ENCODE results near the gene MAP3K2. TPM values are rescaled to one million over a fixed set of nuclear protein-coding genes. Genes with fewer than 3 reads are reported as not detected.

The MAP3K2 gene
- total and polyA plus RNA-seq, 10 of the 15 experiments (the other 5 are each of a cell fraction or from before 2014, with no cell fraction given) = 2.7 to 39.6 (median 16.1) TPM

DNA sequence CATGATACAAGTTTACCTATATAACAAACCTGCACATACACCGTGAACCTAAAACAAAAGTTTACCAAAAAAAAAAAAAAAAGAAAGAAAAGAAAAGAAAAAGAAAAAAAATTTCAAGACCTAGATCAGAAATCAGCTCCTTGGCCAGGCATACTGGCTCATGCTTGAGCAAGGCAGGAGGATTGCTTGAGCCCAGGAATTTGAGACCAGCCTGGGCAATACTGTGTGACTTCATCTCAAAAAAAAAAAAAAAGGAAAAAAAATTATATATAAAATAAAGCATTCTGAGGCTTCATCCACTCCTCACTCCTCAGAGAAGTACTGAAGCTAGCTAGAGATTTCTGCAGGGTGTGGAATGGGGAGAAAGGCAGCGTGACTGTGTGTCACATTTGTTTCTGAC, 18.7 kb upstream of the MAP3K2 start (continued):
- TF ChIP-seq ZNF384 (IDR thresholded peaks at IDR 0.05; ENCODE audit: borderline replicate concordance, low read depth, low read length) = no peak
- TF ChIP-seq, protein P1, sequence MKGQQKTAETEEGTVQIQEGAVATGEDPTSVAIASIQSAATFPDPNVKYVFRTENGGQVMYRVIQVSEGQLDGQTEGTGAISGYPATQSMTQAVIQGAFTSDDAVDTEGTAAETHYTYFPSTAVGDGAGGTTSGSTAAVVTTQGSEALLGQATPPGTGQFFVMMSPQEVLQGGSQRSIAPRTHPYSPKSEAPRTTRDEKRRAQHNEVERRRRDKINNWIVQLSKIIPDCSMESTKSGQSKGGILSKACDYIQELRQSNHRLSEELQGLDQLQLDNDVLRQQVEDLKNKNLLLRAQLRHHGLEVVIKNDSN (IDR thresholded peaks at IDR 0.05; ENCODE audit: borderline replicate concordance, extremely low read length, insufficient read depth, low read depth, low read length) = no peak
- no peak for TF ChIP-seq CREB1 (IDR thresholded peaks at IDR 0.05; ENCODE audit: low read depth)
- no peak for TF ChIP-seq FOS (IDR thresholded peaks at IDR 0.05; ENCODE audit: borderline replicate concordance, extremely low read depth, insufficient read length)

DNA sequence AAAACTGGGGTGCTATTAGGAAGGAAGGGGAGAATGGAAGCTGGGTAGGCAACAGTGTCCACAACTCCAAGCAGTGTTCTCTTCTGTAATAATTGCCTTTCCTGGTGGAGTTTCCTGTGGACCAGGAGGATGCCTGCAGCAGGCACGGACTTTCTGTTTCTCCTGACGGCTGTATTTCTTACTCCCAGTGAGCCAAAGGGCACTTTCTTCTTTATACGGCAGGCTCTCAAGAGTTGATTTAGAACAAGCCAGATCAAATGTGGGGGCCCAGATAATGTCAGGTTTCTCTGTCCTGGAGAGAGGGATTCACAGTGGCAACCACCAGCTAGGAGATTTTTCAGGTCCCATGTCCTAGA, 17.5 kb upstream of the MAP3K2 start:
- ChIA-PET CTCF (no interaction called here), POLR2A (interaction anchor here (1.8 kb wide), 1 partner anchor 17 kb away, joined by 4 read pairs; no protein-coding TSS in a partner anchor), SMC1A (ENCODE audit: uncharacterized antibody, unreplicated experiment) (no interaction called here), RAD21 (ENCODE audit: unreplicated experiment) (no interaction called here)
- Histone ChIP-seq H3K9ac (ENCODE audit: control insufficient read depth, insufficient read depth, low read length) (no peak overlapping the region), H3K27me3 (replicated peaks in 1 of 2; ENCODE audit: control insufficient read depth in 2 of 2, insufficient read depth in 2 of 2, low read length in 1 of 2) (no peaks in the 10 kb centered on the region), H4K20me1 (ENCODE audit: control insufficient read depth, insufficient read depth) (no peaks in the 10 kb centered on the region), H3K27ac (ENCODE audit: control insufficient read depth, insufficient read depth) (no peak overlapping the region), H2AFZ (ENCODE audit: control insufficient read depth, low read depth, low read length) (no peak overlapping the region), H3K4me2 (ENCODE audit: control insufficient read depth, insufficient read depth) (no peak overlapping the region), H3K79me2 (ENCODE audit: control insufficient read depth, insufficient read depth, low read length) (no peaks in the 10 kb centered on the region), H3K4me1 (ENCODE audit: control insufficient read depth, insufficient read depth, low read length) (peaks cover 12% of the 10 kb centered on the region), H3K36me3 (ENCODE audit: control insufficient read depth in 2 of 2, insufficient read depth in 2 of 2, low read length in 1 of 2) (no peaks in the 10 kb centered on the region), H3K4me3 (no peak overlapping the region), H3K9me3 (replicated peaks; ENCODE audit: control insufficient read depth, insufficient read depth, low read length) (no peaks in the 10 kb centered on the region)
- no peak for TF ChIP-seq MEF2B (IDR thresholded peaks at IDR 0.05; ENCODE audit: partially characterized antibody, poor library complexity, severe bottlenecking)
- TF ChIP-seq SP1 (IDR thresholded peaks at IDR 0.05; ENCODE audit: low read depth, low read length) = no peak
- TF ChIP-seq POLR2AphosphoS5 (IDR thresholded peaks at IDR 0.05; ENCODE audit: low read length) = no peak
- TF ChIP-seq JUND (IDR thresholded peaks at IDR 0.05; ENCODE audit: low read depth, low read length) = no peak
- TF ChIP-seq CREM (IDR thresholded peaks at IDR 0.05; ENCODE audit: low read depth) = no peak
- no peak for TF ChIP-seq NFYA (IDR thresholded peaks at IDR 0.05; ENCODE audit: borderline replicate concordance, low read depth, low read length)
- TF ChIP-seq, protein P2, sequence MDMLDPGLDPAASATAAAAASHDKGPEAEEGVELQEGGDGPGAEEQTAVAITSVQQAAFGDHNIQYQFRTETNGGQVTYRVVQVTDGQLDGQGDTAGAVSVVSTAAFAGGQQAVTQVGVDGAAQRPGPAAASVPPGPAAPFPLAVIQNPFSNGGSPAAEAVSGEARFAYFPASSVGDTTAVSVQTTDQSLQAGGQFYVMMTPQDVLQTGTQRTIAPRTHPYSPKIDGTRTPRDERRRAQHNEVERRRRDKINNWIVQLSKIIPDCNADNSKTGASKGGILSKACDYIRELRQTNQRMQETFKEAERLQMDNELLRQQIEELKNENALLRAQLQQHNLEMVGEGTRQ (IDR thresholded peaks at IDR 0.05; ENCODE audit: borderline replicate concordance, low read depth, low read length) = no peak
- no peak for TF ChIP-seq HDGF (IDR thresholded peaks at IDR 0.05)
- TF ChIP-seq, protein P3, sequence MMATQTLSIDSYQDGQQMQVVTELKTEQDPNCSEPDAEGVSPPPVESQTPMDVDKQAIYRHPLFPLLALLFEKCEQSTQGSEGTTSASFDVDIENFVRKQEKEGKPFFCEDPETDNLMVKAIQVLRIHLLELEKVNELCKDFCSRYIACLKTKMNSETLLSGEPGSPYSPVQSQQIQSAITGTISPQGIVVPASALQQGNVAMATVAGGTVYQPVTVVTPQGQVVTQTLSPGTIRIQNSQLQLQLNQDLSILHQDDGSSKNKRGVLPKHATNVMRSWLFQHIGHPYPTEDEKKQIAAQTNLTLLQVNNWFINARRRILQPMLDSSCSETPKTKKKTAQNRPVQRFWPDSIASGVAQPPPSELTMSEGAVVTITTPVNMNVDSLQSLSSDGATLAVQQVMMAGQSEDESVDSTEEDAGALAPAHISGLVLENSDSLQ (IDR thresholded peaks at IDR 0.05) = no peak
- WGBS (ENCODE audit: insufficient coverage, insufficient replicate concordance, low lambda C conversion rate, missing lambda C conversion rate) = 57% methylated on average over 3 of the region's 3 CpGs
- no TSS peak for BruUV-seq (replicated peaks)
- in situ Hi-C loops (cut with MboI) (no loop called here), intact Hi-C loops (cut with micrococcal nuclease; ENCODE audit: unreplicated experiment) (no loop called here)
- ATAC-seq (no peak), DNase-seq (ENCODE audit: low read depth, low spot score) (no peak), FAIRE-seq (no peak)
